Keratinocyte (primary cell): ENCODE measurements around the gene MED4. TPM values are rescaled to one million over a fixed set of nuclear protein-coding genes. Genes with fewer than 3 reads are reported as not detected.

Experiments
- DNase-seq: peaks from one replicate; pipeline ENCODE4 v3.0.0-alpha.2; 2011; ENCODE audit warnings: low read depth, missing footprints, low spot score
- FAIRE-seq: peaks from 2 replicates; lab custom pipeline; 2011; peaks lifted over from hg19 to GRCh38; lab: Jason Lieb, UNC
- H2AFZ ChIP-seq: 2 replicates; pipeline ENCODE4 v1.6.0; 2012; ENCODE audit warnings: low read length, control low read depth, inconsistent platforms; ENCODE audit not compliant: control insufficient read depth
- H3K27ac ChIP-seq: 2 replicates; pipeline ENCODE4 v1.5.1; 2011; ENCODE audit warnings: low read length; ENCODE audit not compliant: control insufficient read depth, insufficient read depth
- H3K27me3 ChIP-seq: 3 replicates; pipeline ENCODE4 v1.6.0; 2011; ENCODE audit warnings: low read length; ENCODE audit not compliant: control insufficient read depth, insufficient read depth; ENCODE audit errors: extremely low read depth
- H3K36me3 ChIP-seq, 2 experiments: 2 replicates in 1 of 2; 3 replicates in 1 of 2; pipeline ENCODE4 v1.5.1; 2011; ENCODE audit warnings: low read length in 2 of 2, mild to moderate bottlenecking in 1 of 2; ENCODE audit not compliant: control insufficient read depth in 2 of 2, insufficient read depth in 2 of 2; ENCODE audit errors: extremely low read depth in 1 of 2
- H3K4me1 ChIP-seq: 3 replicates; pipeline ENCODE4 v1.5.1; 2011; ENCODE audit warnings: low read length; ENCODE audit not compliant: control insufficient read depth, insufficient read depth; ENCODE audit errors: extremely low read depth
- H3K4me2 ChIP-seq: 3 replicates; pipeline ENCODE4 v1.6.0; 2011; ENCODE audit warnings: low read depth, low read length; ENCODE audit not compliant: control insufficient read depth, insufficient read depth; ENCODE audit errors: extremely low read depth
- H3K4me3 ChIP-seq, 3 experiments: fragments of 200-600 bp in 1 of 3; sonication (generic) in 1 of 3; 2 replicates in 2 of 3; 3 replicates in 1 of 3; pipeline ENCODE4 v1.5.1; 2011 to 2016; ENCODE audit warnings: low read length in 3 of 3, mild to moderate bottlenecking in 3 of 3, control low read depth in 2 of 3, inconsistent platforms in 1 of 3, low read depth in 1 of 3, mixed read lengths in 1 of 3, mixed run types in 1 of 3, moderate library complexity in 1 of 3; ENCODE audit not compliant: control insufficient read depth in 2 of 3, insufficient read depth in 2 of 3; ENCODE audit errors: extremely low read depth in 1 of 3
- H3K79me2 ChIP-seq: 2 replicates; pipeline ENCODE4 v1.6.0; 2012; ENCODE audit warnings: low read length; ENCODE audit not compliant: control insufficient read depth, insufficient read depth
- H3K9ac ChIP-seq: 3 replicates; pipeline ENCODE4 v1.6.0; 2011; ENCODE audit warnings: low read length; ENCODE audit not compliant: control insufficient read depth, insufficient read depth; ENCODE audit errors: extremely low read depth
- H3K9me1 ChIP-seq: 3 replicates; pipeline ENCODE4 v1.6.0; 2011; ENCODE audit warnings: low read length; ENCODE audit not compliant: control insufficient read depth, insufficient read depth; ENCODE audit errors: extremely low read depth
- H3K9me3 ChIP-seq: 2 replicates; pipeline ENCODE4 v1.5.1; 2012; ENCODE audit warnings: low read depth, low read length; ENCODE audit not compliant: control insufficient read depth
- H4K20me1 ChIP-seq: 3 replicates; pipeline ENCODE4 v1.6.0; 2011; ENCODE audit warnings: low read length; ENCODE audit not compliant: control insufficient read depth, insufficient read depth; ENCODE audit errors: extremely low read depth
- CTCF ChIP-seq, 3 experiments: IDR thresholded peaks in 1 of 3; conservative IDR thresholded peaks in 1 of 3; optimal IDR thresholded peaks in 1 of 3; 2 replicates in 2 of 3; 3 replicates in 1 of 3; pipeline versions ENCODE3 to v1.5.1; 2011; ENCODE audit warnings: low read length in 3 of 3, mild to moderate bottlenecking in 3 of 3, moderate library complexity in 2 of 3, control low read depth in 1 of 3, inconsistent platforms in 1 of 3; ENCODE audit not compliant: insufficient read depth in 2 of 3; ENCODE audit errors: extremely low read depth in 1 of 3
- EZH2 ChIP-seq: IDR thresholded peaks from one replicate; pipeline ENCODE4 v1.6.1; 2012; ENCODE audit warnings: inconsistent platforms, mild to moderate bottlenecking, low read length, moderate library complexity
- dilution Hi-C: fragments of 300-500 bp; cut with MboI; formaldehyde crosslinking; loops from one replicate; pipeline ENCODE4 v1.7.0; 2020; ENCODE audit warnings: low sequenced_read_pairs; ENCODE audit not compliant: extremely low pct_ligation_motif_present
- polyA plus RNA-seq, 5 experiments: library from polyadenylated mRNA; depleted of rRNA in 3 of 5; stranded (reverse) in 3 of 5; stranded (forward) in 1 of 5; unstranded in 1 of 5; fragments of >200 nt; gene quantifications; 1 replicate in 1 of 5; 2 replicates in 3 of 5; 3 replicates in 1 of 5; pipeline versions ENCODE4 v1.2.1 to v1.2.3, GENCODE V29; 2011 to 2012; ENCODE audit warnings: missing spikeins in 2 of 5, low read depth in 1 of 5, low replicate concordance in 1 of 5

The MED4 gene
- polyA plus RNA-seq, 1 donor (not counting 4 experiments of a cell fraction or from before 2014, with no cell fraction given), result 62.4 TPM

GRCh38 chr13:48037346-48038173 lies 57.3 kb downstream of the MED4 start, which contains the start of gene NUDT15:
Gene NUDT15, plus strand, starts transcription at chr13:48037726. Its CDS starts 21 bp downstream, at chr13:48037747.
- DNase-seq, result peak; percentile 75
- no peaks in the 10 kb centered on the region for H3K27me3 ChIP-seq
- H3K9ac ChIP-seq, result peak within 1 kb of the TSS; percentile 90
- peaks cover 3 to 11% of the 10 kb centered on the region in 2 experiments for H3K36me3 ChIP-seq
- H3K4me2 ChIP-seq, result peak within 1 kb of the TSS; percentile 87
- no peaks in the 10 kb centered on the region for H4K20me1 ChIP-seq
- H3K9me3 ChIP-seq, result no peaks in the 10 kb centered on the region
- H2AFZ ChIP-seq, result peak within 1 kb of the TSS; percentile 96
- peak; percentile 94 to 100 (median 99) for TF ChIP-seq CTCF (optimal IDR thresholded peaks at IDR 0.05 in 1 of 3, IDR thresholded peaks at IDR 0.05 in 1 of 3, conservative IDR thresholded peaks at IDR 0.05 in 1 of 3; ENCODE audit: extremely low read depth in 1 of 3, insufficient read depth in 2 of 3, low read length in 3 of 3)
- no peak for TF ChIP-seq EZH2
- dilution Hi-C loops, result no loop called here
- H3K4me3 ChIP-seq, result peak within 1 kb of the TSS; percentile 51 to 75 (median 61)
- peaks cover 25% of the 10 kb centered on the region for H3K79me2 ChIP-seq
- peak within 1 kb of the TSS; percentile 95 for H3K27ac ChIP-seq
- H3K9me1 ChIP-seq, result no peaks in the 10 kb centered on the region
- peaks cover 21% of the 10 kb centered on the region for H3K4me1 ChIP-seq
- peak; percentile 89 for FAIRE-seq

GRCh38 chr13:48029859-48030258 lies 65.0 kb downstream of the MED4 start:
- no peak overlapping the region for H3K4me3 ChIP-seq
- H3K4me2 ChIP-seq, result no peak overlapping the region
- no peaks in the 10 kb centered on the region for H4K20me1 ChIP-seq
- H2AFZ ChIP-seq, result no peak overlapping the region
- H3K4me1 ChIP-seq, result no peaks in the 10 kb centered on the region
- peaks cover 5% of the 10 kb centered on the region for H3K79me2 ChIP-seq
- peaks cover 5% of the 10 kb centered on the region for H3K9me3 ChIP-seq
- H3K9ac ChIP-seq, result no peak overlapping the region
- H3K27ac ChIP-seq, result no peak overlapping the region
- dilution Hi-C loops, result no loop called here
- TF ChIP-seq CTCF (optimal IDR thresholded peaks at IDR 0.05 in 1 of 3, IDR thresholded peaks at IDR 0.05 in 1 of 3, conservative IDR thresholded peaks at IDR 0.05 in 1 of 3; ENCODE audit: extremely low read depth in 1 of 3, insufficient read depth in 2 of 3, low read length in 3 of 3), result no peak
- TF ChIP-seq EZH2, result no peak
- DNase-seq, result no peak
- no peaks in the 10 kb centered on the region for H3K27me3 ChIP-seq
- H3K36me3 ChIP-seq, result peaks cover 0 to 4% of the 10 kb centered on the region in 2 experiments
- H3K9me1 ChIP-seq, result no peaks in the 10 kb centered on the region
- no peak for FAIRE-seq
